NCI-H82 (cell line): ENCODE results near the gene SCN4B.

ENCODE experiments used
- DNase-seq: peaks from one replicate; lab custom pipeline; 2025; lab: John Stamatoyannopoulos, UW

Gene SCN4B

DNA sequence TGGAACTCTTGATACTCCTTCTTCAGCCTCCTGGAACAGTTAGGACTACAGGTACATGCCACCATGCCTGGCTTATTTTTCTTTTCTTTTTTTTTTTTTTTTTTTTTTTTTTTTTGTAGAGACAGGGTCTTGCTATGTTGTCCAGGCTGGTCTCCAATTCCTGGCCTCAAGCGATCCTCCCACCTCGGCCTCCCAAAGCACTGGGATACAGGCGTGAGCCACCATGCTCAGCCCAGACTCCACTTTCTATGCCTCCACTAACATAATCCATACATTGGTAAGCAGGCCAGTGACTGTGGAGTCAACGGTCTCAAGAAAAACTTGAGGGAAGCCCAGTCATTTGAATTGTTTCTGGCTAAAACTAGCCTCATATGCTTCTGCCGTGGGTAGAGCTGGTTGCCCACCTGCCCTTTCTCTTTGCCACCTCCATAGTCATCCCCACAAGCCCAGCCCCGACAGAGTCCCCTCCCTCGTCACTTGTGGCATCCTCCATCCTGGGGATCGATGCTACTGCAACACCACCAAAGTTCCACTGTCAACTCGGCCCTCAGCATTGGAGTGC is 21.5 kb upstream of the SCN4B start:
- DNase-seq: no peak

DNA sequence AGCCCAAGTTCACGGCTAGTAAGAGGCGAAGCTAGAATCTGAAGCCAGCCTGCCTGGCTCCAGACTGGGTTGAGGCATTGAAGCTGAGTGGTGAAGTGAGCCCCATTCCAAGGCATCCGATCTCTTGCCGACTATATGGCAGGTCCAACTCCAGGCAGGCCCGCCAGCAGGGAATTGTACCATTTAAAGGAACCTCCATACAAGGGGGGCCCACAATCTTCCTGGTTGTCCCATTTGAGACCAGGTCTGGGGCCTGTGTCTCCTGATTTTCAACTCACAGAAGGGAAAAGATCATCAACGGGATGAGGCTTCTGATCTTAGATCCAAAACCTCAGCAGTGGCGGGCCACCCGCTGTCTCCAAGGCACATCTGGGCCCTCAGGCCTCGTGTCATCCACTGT is 19.7 kb upstream of the SCN4B start:
- DNase-seq: no peak

DNA sequence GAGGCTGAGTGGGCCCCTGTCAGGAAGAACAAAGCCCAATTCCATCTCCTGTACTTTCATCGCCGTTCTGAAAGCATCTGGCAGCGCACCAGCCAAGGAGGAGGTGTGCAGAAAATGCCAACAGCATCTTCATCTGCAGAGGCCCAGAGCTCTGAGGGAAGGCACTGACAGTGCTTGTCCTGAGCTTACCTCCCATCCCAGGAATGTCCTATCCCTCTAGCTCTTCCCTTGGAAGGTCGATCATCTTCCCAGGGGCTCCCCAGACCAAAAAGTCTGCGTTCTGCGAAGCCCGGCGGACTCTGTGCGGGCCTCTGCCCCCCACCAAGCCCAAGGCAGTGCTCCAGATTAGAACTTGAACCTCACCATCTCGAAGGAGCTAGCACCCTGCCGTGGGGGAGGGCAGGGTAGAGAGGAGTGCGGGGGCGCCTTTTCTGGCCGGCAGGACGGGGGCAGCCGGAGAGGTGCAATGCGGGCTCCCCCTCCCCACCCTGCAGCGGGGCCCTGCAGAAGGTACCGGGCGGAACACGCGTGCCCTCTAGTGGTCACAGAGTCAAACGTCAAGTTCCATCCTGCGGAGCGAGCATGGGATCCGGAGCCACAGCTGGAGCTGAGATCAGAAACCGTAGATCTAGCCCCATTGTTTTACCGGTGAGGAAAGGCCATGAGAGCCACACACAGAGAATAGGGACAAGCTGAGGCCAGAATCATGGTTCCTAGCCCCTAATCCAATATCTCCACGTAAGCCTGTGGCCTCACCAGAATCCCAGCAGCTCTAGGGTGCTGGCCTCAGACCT is 18.8 kb upstream of the SCN4B start:
- DNase-seq: peak; percentile 79

DNA sequence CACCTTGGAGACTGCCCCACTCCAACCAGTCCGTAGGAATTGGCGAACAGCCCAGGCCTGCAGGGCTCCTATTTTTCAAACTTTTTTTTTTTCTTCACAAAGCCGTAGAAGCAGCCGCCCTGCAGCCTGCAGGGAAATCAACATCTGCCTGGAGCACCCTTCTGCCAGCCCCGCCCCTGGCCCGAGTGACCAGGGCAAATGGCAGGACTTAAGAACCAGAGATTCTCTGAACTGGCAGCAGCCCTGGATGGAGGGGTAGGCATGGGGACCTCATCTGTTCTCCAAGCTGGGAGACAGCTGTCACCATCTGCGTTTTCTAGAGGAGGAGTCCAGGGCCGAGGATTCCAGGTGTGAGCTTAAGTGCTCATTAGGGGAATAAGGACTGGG is 18.3 kb upstream of the SCN4B start:
- DNase-seq: no peak

DNA sequence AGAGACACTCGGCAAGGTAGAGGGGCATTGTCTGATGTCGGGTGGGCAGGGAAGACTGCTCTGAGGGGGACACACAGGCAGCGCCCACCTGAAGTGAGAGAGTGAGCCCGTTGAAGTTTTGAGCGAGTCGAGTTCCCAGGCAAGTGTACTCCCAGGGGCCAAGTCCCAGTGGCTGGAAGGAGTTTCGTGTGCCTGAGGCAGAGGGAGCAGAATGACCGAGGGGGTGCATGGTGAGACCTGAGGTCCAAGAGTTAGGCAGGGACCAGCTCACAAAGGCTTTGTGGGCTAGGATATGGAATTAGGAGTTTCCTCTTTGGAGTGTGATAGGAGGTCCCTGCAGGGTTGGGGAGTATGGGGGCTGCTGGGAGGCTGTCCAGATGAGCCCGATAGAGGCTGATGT is 17.6 kb upstream of the SCN4B start:
- no peak for DNase-seq

DNA sequence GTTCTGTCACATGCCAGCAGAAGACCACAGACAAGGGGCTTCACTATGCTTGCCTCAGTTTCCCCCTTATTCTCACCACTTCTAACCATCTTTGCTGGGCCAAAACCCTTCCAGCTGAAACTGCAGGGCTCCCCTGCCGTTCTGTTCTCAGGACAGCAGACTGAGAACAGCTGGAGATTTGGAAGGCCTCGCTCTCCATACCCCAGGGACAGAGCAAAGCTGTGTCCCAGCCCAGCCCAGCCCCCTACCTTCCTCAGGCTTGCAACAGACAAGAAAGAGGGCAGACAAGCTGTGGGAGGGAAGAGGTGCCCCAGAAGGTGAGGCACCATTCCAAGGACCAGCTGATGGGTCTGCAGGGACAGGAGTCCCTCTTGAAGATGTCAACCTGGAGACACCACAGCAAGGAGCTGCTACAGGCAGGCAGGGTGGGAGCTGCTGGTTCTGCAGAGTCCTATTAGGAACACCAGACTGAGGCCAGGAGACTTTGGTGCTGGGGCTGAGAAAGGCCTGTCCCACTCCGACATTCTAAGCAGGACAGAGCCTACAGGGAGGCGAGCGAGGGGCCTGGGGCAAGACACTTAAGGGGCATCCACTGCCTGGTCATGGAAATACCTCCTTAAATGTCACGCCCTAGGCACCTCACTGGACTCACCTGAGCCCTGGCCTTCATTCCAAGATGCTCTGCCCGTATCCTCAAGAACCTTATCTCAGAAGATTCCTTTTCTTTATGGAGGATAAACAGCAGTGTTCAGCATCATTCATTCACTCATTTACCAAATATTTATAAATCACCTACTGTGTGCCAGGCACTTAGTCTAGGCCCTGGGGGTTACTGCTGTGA is 16.9 kb upstream of the SCN4B start:
- no peak for DNase-seq

DNA sequence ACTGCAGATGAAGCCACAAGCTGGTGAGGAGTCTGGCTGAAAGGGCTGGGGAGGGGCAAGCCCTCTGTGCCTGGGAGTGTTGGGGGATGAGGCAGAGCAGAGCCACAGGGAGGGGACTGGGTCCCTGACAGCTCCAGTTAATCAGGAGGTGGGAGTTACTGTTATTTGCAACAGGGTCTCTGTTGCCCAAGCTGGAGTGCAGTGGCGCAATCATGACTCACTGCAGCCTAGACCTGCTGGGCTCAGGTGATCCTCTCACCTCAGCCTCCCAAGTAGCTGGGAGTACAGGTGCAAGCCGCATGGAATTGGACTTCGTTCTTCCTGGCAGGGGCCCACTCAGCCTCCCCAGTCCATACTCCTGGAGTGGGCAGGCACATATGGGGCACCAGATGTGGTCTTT is 16.1 kb upstream of the SCN4B start:
- no peak for DNase-seq

DNA sequence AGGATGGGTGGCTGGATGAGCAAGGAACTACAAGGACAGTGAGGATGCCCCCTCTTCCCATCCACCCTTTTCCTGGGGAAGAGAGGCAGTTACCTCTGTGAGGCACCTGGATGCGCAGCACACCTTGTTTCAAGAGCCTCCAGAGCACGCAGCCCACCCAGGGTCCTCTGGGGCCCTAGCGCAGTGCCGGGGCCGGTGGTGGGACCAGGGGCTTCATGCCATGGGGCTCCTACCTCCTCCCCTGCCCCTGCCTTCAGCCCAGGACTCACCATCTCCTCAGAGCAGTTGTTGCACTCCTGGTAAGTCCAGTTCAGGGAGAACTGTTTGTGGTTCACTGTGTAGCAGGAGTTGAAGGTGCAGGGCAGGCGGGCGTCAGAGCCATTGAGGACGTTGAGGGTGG is 15.7 kb upstream of the SCN4B start:
- DNase-seq: no peak

DNA sequence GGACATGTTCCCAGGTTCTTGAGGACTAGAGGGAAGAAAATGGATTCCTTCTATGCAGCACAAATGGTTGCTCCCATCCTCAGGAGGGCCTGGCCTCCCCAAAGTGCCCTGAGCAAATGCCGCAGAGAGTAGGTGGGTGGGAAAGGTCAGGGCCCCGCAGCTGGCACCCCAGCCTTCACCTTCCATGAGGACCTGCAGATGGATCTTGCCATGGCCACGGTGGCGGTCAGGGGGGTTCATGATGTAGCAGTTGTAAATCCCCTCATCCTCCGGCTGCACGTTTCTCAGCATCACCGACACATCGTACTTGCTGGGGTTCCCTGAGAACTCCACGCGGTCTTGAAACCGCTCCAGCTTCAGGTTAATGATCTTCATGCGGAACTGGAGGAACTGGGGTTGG is 15.3 kb upstream of the SCN4B start:
- DNase-seq: no peak

DNA sequence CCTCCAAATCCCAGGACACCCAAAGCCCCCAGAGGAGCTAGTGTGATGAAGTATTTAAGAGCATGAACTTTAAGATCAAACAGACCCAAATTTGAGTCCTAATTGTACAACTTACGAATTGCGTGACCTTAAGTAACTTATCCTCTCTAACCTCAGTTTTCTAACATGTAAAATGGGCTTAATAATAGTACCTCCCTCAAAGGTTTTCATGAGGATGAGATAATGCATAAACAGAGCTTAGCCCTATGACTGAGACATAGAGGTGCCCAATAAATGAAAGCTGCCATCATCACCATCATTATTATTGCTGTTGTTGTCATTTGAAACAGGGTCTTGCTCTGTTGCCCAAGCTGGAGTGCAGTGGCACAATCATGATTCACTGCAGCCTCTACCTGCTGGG is 14.6 kb upstream of the SCN4B start:
- DNase-seq: no peak

DNA sequence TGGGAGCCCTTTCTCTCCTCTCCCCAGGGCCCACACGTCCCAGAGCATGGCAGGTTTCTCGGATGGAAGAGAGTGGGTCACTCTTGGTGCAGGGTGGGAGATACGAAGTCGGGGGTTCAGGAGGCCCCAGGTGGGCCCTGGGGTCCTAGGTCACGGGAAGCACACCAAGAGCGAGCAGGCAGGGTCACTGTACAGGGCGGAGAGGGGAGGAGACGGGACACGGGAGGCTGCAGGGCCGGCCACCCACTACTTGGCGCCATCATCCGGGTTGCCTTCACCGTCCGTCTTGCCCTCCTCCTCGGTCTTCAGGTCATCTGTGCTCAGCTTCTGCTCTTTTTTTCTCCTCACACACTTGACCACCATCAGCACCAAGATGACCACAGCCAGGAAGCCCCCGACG is 14.0 kb upstream of the SCN4B start:
- DNase-seq: no peak

DNA sequence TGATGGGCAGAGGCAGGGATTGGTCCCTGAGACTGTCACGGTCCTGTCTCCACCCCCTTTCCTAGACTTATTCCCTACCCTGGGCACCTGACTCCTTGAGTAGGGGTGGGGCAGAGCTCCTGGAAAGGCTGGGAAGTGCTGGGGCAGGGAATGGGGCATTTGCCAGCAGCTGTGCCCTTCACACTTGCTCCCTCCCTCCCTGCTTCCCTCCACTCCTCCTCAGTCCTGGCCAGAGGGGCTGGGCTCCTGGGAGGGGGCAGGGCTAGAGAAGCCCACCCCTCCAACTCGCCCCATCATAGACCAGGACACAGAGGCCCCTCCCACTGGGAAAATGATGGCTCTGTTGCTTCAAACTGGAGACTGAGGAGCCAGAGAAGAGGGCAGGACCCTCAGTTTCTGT is 12.3 kb upstream of the SCN4B start:
- DNase-seq: no peak

DNA sequence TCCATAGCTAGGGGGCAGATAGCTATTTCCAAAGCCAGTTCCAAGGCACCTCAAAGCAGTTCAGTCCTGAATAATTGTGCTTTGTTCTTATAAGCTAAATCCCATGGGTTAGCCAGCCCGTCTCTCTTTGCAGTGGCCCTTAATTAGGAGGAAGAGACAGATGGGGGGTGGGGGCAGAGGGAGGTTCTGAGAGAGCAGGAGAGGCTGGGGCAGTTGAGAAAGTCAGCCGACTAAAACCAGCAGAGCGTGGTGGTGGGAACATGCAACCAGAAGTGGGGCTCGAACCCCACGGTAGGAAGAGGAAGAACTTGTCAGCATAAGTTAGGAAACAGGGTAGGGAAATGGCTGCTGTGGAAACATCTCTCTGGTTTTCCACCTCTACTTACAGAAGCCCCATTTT is 10.9 kb upstream of the SCN4B start:
- DNase-seq: peak; percentile 67

DNA sequence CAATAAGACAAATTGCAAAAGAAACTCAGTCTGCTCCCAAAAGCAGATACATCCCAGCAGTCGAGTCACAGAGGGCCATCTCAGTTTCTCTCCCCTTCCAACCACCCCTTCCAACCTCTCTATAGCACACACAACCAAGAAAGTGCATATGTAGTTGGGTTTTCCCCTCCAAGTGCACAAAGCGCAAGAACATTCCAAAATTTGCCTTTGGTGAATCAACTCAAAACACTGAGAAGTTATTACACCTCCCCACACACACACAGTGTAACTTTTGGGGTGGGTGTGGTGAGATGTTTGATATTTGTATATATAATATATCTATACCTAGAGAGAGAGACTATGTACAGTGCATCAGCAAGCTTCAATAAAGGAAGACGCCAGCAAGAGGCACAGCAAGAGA is 10.2 kb upstream of the SCN4B start:
- DNase-seq: no peak

DNA sequence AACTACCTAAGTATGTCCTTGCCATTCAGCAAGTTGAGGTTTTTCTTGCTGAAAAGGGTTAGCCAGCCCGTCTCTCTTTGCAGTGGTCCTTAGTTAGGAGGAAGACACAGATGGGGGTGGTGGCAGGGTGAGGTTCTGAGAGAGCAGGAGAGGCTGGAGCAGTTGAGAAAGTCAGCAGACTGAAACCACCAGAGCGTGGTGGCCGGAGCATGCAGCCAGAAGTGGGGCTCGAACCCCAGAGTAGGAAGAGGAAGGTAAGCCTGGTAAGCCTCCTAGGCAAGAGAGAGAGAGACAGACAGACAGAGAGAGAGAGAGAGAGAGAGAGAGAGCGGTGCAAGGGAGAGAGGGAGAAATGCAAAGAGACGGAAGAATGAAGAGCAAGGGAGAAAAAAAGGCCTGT is 9.2 kb upstream of the SCN4B start:
- DNase-seq: no peak

DNA sequence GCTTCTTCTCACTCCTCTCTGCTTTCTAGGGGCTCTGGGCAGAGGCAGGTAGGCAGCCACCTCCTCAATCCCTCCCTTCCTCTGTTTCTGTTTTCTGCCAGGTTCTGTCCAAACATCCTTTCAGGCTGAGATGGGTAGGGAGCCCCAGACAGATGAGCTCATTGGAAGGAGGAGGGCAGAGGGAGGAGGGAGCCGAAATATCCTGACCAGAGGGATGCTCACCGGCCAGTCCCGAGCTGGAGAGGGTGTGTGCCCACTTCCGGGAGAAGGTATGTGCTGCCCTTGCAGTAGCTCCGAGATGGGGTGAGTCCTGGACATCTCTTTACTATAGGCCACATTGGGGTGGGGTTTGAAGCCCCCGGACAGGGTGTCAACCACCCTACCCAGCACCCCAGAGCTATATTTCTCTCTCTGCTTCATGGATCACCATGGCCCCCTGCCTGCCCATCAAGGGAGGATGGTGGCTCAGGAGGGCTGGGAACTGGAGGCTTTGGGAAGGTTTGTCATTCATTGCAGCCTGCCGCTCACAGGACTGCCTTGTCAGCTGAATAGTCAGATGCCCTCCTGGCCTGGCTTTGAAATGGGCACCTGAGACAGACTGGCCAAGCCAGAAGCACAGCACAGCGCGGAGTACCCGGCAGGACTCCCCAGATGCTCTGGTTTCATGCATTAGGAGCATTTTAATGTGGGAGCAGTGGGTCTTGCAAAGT is 4.7 kb upstream of the SCN4B start:
- no peak for DNase-seq

DNA sequence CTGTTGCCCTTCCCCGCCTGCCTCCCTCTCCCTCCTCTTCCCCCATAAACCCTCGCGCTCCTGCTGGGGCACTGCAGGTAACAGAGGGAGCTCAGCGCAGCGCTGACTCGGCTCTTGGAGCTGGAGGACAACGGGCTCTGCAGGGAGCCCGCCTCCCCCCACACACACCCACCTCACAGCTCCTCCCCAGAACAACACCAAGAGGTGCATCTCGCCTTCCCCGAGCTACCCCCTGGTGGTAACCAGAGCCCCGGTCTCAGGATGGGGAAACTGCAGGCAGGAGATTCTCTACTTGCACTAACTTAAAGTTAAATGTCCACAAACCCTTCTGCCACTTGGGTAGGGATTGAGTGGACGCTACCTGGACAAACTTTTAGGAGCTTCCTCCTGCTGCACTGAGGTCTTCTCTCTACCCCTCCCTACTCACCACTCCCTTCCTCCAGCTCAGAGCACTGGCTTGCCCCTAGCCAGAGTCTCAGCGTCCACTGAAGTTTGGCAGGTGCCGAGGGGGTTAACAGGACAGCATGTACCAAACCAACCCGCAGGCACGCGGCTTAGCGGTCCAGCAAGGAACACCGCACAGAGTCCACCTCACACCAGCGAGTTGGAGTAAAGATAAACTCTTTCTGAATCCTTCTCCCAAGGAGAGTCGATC is 4.0 kb upstream of the SCN4B start:
- DNase-seq: peak; percentile 66

DNA sequence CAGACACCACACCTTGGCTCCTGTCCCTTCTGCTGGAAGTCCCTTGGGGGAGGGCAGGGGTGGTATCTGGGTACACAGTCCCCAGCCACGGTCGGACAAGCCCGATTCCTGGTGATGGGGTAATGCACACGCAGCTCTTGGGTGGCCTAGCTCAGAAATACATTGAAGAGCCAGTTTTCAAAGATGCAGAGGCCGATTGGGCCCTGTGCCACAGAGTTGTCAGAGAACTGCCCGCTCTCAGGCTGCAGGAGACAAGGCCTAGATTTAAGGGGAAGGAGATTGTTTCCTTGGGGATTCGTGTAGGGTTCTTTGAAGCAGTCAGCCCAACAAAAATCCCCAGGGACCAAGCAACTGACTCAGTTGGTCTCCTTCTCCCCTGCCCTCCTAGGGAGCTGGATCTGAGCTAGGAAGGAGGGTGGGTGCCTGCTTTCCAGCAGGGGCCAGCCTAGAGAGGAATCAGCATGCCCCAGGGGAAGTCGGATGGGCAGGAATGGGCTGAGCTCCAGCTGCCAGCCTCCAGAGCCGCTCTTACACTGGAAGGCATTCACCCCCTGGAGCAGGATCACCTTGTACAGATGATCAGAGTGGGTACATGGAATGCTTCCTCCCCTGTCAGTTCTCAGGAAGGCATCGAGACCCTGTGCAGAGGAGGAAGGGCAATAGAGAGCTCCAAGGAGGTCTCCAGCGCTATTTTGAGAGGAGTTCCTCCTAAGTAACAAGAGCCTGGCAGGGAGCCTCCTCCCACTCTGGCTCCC is 3.3 kb upstream of the SCN4B start:
- no peak for DNase-seq

DNA sequence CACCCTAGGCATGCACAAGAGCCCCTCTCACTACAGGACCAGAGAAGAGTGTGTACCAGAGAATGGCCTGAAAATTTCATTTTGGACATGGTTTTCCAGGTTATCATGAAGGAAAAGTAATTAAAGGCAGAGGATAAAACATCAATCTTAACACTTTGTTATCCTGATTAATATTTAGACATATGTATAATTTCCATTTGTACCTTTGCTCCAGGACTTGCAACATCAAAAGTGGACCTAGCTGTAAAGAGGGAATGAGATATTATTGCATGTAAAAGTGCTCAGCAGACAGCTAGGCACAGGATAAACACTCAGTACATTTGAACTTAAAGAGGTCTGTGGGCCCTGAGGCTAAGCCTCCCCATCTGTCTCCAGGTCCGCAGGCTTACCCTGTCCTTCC is 2.0 kb upstream of the SCN4B start:
- DNase-seq: peak; percentile 45

DNA sequence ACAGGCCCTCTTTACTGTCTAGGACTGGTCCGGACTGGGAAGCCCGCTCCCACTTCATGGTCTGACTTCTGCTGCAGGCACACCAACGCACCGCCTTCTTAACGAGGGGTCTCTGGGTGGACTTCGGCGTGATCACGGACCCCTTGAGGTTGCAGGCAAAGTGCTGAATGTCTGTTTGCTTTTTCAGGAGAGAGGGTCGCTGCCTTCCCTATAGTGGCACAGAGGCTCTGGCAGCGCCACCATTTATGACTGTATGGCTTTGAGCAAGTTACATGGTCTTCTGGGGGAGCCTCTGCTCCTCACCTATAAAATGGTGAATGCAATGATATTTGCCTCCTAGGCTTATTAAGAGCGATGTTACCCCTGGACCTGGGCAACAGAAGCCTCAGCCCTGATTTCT is 1.4 kb upstream of the SCN4B start:
- DNase-seq: no peak

DNA sequence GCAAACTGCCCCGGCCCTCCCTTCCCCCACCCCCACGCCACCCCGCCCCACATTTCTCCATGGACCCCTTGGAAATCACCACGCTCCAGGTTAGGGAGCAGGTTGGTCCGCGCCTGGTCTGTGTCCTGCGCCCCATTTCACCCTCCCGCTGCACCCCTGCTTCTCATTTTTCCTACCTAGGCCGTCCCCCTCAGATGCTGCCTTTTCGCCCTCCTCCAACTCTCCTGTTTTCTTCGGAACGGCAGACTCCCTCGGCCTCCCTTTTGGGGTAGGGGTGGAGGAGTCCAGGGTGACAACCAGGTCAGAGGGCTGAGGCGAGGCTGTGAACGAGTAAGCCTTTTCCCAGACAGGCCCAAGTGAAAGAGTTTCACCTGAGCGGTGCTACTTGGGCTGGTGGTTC is 893 bp upstream of the SCN4B start:
- DNase-seq: no peak
